AG04450 (cell line): ENCODE data around the gene KIFAP3. TPM values are rescaled to one million over a fixed set of nuclear protein-coding genes. Genes with fewer than 3 reads are reported as not detected.

Source experiments
- CTCF ChIA-PET: fragments of 300-600, 350-600 bp; formaldehyde crosslinking; extraction: SDS; loops from one replicate; lab custom pipeline; 2022; ENCODE audit warnings: antibody characterized with exemption, inconsistent platforms; lab: Charles Lee
- POLR2A ChIA-PET: fragments of 350-600 bp; formaldehyde crosslinking; extraction: SDS; loops from one replicate; lab custom pipeline; 2021; ENCODE audit warnings: antibody characterized with exemption, inconsistent platforms; lab: Yijun Ruan, JAX
- DNase-seq: peaks from one replicate; pipeline ENCODE4 v3.0.0-alpha.2; 2011; ENCODE audit warnings: low read depth, low spot score
- H3K27ac ChIP-seq: one replicate; pipeline ENCODE4 v1.5.1; 2012; ENCODE audit warnings: low read depth, low read length, control low read depth
- H3K27me3 ChIP-seq: one replicate; pipeline ENCODE4 v1.6.0; 2012; ENCODE audit warnings: low read length; ENCODE audit not compliant: control insufficient read depth, insufficient read depth
- H3K4me3 ChIP-seq: 2 replicates; pipeline ENCODE4 v1.5.1; 2011; ENCODE audit warnings: mild to moderate bottlenecking, low read depth, low read length, control low read depth
- H3K9me3 ChIP-seq: 2 replicates; pipeline ENCODE4 v1.5.1; 2012; ENCODE audit warnings: low read length; ENCODE audit not compliant: control insufficient read depth, insufficient read depth
- CTCF ChIP-seq: IDR thresholded peaks from 2 replicates; pipeline ENCODE4 v1.5.1; 2011; ENCODE audit warnings: low read depth, low read length, control low read depth, inconsistent platforms
- polyA plus RNA-seq: library from polyadenylated mRNA; depleted of rRNA; stranded (reverse); fragments of >200 nt; gene quantifications from 2 replicates; pipeline ENCODE4 v1.2.3, GENCODE V29; 2011

Gene KIFAP3
- polyA plus RNA-seq, 1 experiment: 18.2 TPM

- POLR2A ChIA-PET: no interaction called here
Measured at GRCh38 chr1:169902751-169903150, 171.7 kb downstream of the KIFAP3 start.

GRCh38 chr1:169901115-169901514 lies 173.4 kb downstream of the KIFAP3 start:
- Histone ChIP-seq H3K27ac (no peak overlapping the region), H3K4me3 (no peak overlapping the region), H3K9me3 (no peaks in the 10 kb centered on the region), H3K27me3 (peaks cover 7% of the 10 kb centered on the region)
- ChIA-PET CTCF (no interaction called here), POLR2A (no interaction called here)
- no peak for TF ChIP-seq CTCF
- no peak for DNase-seq

More at GRCh38 chr1:169902751-169903150, 171.7 kb downstream of the KIFAP3 start:
- CTCF ChIA-PET: no interaction called here
- Histone ChIP-seq H3K27ac (no peak overlapping the region), H3K9me3 (no peaks in the 10 kb centered on the region), H3K4me3 (no peak overlapping the region), H3K27me3 (peaks cover 7% of the 10 kb centered on the region)
- no peak for TF ChIP-seq CTCF
- DNase-seq: no peak

GRCh38 chr1:169900571-169900970 lies 173.9 kb downstream of the KIFAP3 start:
- no peaks in the 10 kb centered on the region for H3K9me3 ChIP-seq
- POLR2A ChIA-PET: no interaction called here
- no peak for DNase-seq
- CTCF ChIA-PET: no interaction called here
- peaks cover 7% of the 10 kb centered on the region for H3K27me3 ChIP-seq
- TF ChIP-seq CTCF: no peak
- H3K4me3 ChIP-seq: no peak overlapping the region
- no peak overlapping the region for H3K27ac ChIP-seq

- no peak for TF ChIP-seq CTCF
- H3K4me3 ChIP-seq: no peak overlapping the region
- no peak for DNase-seq
- H3K27ac ChIP-seq: no peak overlapping the region
- ChIA-PET CTCF (no interaction called here), POLR2A (no interaction called here)
- H3K27me3 ChIP-seq: peaks cover 7% of the 10 kb centered on the region
- H3K9me3 ChIP-seq: no peaks in the 10 kb centered on the region
Measured at GRCh38 chr1:169899519-169900217, 174.8 kb downstream of the KIFAP3 start.

- DNase-seq: no peak
- no peak overlapping the region for H3K4me3 ChIP-seq
- peaks cover 4% of the 10 kb centered on the region for H3K27me3 ChIP-seq
- H3K9me3 ChIP-seq: no peaks in the 10 kb centered on the region
- ChIA-PET CTCF (no interaction called here), POLR2A (no interaction called here)
- TF ChIP-seq CTCF: no peak
- H3K27ac ChIP-seq: no peak overlapping the region
Measured at GRCh38 chr1:169896013-169896412, 178.5 kb downstream of the KIFAP3 start.
